C4-2B (cell line): ENCODE measurements around the gene ZNF598.

Source experiments
- CTCF ChIP-seq: fragments of 450-650 bp; conservative IDR thresholded peaks from 2 replicates; pipeline ENCODE4 v1.5.1; 2017; ENCODE audit warnings: mild to moderate bottlenecking
- ZFX ChIP-seq: fragments of 450-650 bp; IDR thresholded peaks from 2 replicates; pipeline ENCODE4 v1.6.1; 2017

GRCh38 chr16:2056077-2056476, 46.5 kb upstream of the ZNF598 start:
- TF ChIP-seq CTCF (no peak), ZFX (no peak)
